Liver (tissue), 9 donors: Measurements from ENCODE around the gene CARHSP1. TPM values are rescaled to one million over a fixed set of nuclear protein-coding genes. Genes with fewer than 3 reads are reported as not detected.

Source experiments
- DNase-seq: peaks from one replicate; pipeline ENCODE4 v3.0.0-alpha.2; 2017; ENCODE audit warnings: low spot score
- H3K27ac ChIP-seq, 2 donors: one replicate each; pipeline ENCODE4 v1.7.0; 2013; ENCODE audit warnings: inconsistent platforms in 2 of 2, low read length in 2 of 2, control low read depth in 1 of 2, low read depth in 1 of 2, mild to moderate bottlenecking in 1 of 2
- H3K27me3 ChIP-seq, 4 donors: one replicate each; pipeline versions ENCODE4 v1.6.1 to v1.7.0; 2013; ENCODE audit warnings: low read length in 3 of 4, inconsistent platforms in 1 of 4, mild to moderate bottlenecking in 1 of 4, moderate library complexity in 1 of 4; ENCODE audit not compliant: control insufficient read depth in 4 of 4, insufficient read depth in 4 of 4
- H3K36me3 ChIP-seq, 4 donors: one replicate each; pipeline versions ENCODE4 v1.6.1 to v1.7.0; 2013; ENCODE audit warnings: low read length in 3 of 4, mild to moderate bottlenecking in 3 of 4, low read depth in 1 of 4, moderate library complexity in 1 of 4; ENCODE audit not compliant: control insufficient read depth in 4 of 4, insufficient read depth in 3 of 4
- H3K4me1 ChIP-seq, 4 donors: one replicate each; pipeline versions ENCODE4 v1.6.1 to v1.7.0; 2013; ENCODE audit warnings: low read length in 3 of 4, mild to moderate bottlenecking in 3 of 4, moderate library complexity in 1 of 4; ENCODE audit not compliant: control insufficient read depth in 4 of 4, insufficient read depth in 4 of 4
- H3K4me3 ChIP-seq, 3 donors: one replicate each; pipeline versions ENCODE4 v1.6.1 to v1.7.0; 2013; ENCODE audit warnings: low read length in 3 of 3, control low read depth in 1 of 3, low read depth in 1 of 3, mild to moderate bottlenecking in 1 of 3
- H3K9ac ChIP-seq, 2 donors: one replicate each; pipeline ENCODE4 v1.7.0; 2013; ENCODE audit warnings: low read length in 2 of 2, mild to moderate bottlenecking in 2 of 2, moderate library complexity in 2 of 2, control low read depth in 1 of 2, low read depth in 1 of 2
- H3K9me3 ChIP-seq, 4 donors: one replicate each; pipeline versions ENCODE4 v1.6.1 to v1.7.0; 2013; ENCODE audit warnings: low read length in 3 of 4; ENCODE audit not compliant: control insufficient read depth in 4 of 4
- ATF3 ChIP-seq: IDR thresholded peaks from 2 replicates; pipeline ENCODE4 v1.6.1; 2016; ENCODE audit warnings: antibody characterized with exemption
- EGR1 ChIP-seq, 2 donors: IDR thresholded peaks; 2 replicates each; pipeline ENCODE4 v1.6.1; 2016 to 2018; ENCODE audit warnings: antibody characterized with exemption in 2 of 2, low read depth in 2 of 2
- FOXA1 ChIP-seq: IDR thresholded peaks from 2 replicates; pipeline ENCODE4 v1.6.1; 2016; ENCODE audit warnings: antibody characterized with exemption
- FOXA2 ChIP-seq: IDR thresholded peaks from 2 replicates; pipeline ENCODE4 v1.6.1; 2016; ENCODE audit warnings: antibody characterized with exemption
- GABPA ChIP-seq, 2 donors: IDR thresholded peaks in 1 of 2; conservative IDR thresholded peaks in 1 of 2; 2 replicates each; pipeline ENCODE4 v1.6.1; 2016; ENCODE audit warnings: antibody characterized with exemption in 2 of 2, mild to moderate bottlenecking in 1 of 2, moderate library complexity in 1 of 2
- HNF4A ChIP-seq, 2 donors: conservative IDR thresholded peaks; 2 replicates each; pipeline ENCODE4 v1.6.1; 2016; ENCODE audit warnings: antibody characterized with exemption in 2 of 2, mild to moderate bottlenecking in 2 of 2
- HNF4G ChIP-seq: IDR thresholded peaks from 2 replicates; pipeline ENCODE4 v1.6.1; 2016; ENCODE audit warnings: antibody characterized with exemption
- JUND ChIP-seq, 2 donors: IDR thresholded peaks; 2 replicates each; pipeline ENCODE4 v1.6.1; 2016; ENCODE audit warnings: antibody characterized with exemption in 2 of 2
- MAX ChIP-seq: IDR thresholded peaks from 2 replicates; pipeline ENCODE4 v1.6.1; 2016; ENCODE audit warnings: antibody characterized with exemption
- NR2F2 ChIP-seq: IDR thresholded peaks from 2 replicates; pipeline ENCODE4 v1.6.1; 2016; ENCODE audit warnings: antibody characterized with exemption
- RAD21 ChIP-seq, 2 donors: IDR thresholded peaks; 2 replicates each; pipeline ENCODE4 v1.6.1; 2016; ENCODE audit warnings: antibody characterized with exemption in 2 of 2, mild to moderate bottlenecking in 2 of 2
- RXRA ChIP-seq, 2 donors: IDR thresholded peaks; 2 replicates each; pipeline ENCODE4 v1.6.1; 2017 to 2018; ENCODE audit warnings: antibody characterized with exemption in 2 of 2, mild to moderate bottlenecking in 1 of 2
- SP1 ChIP-seq: IDR thresholded peaks from 2 replicates; pipeline ENCODE4 v1.6.1; 2018; ENCODE audit warnings: antibody characterized with exemption, mild to moderate bottlenecking
- TAF1 ChIP-seq: conservative IDR thresholded peaks from 2 replicates; pipeline ENCODE4 v1.6.1; 2016; ENCODE audit warnings: antibody characterized with exemption, mild to moderate bottlenecking
- YY1 ChIP-seq: IDR thresholded peaks from 2 replicates; pipeline ENCODE4 v1.6.1; 2016; ENCODE audit warnings: antibody characterized with exemption, mild to moderate bottlenecking
- WGBS: extraction: QIAGEN DNeasy Blood & Tissue Kit; methylation state at CpG from one replicate; pipeline ENCODE4 v1.1.7; 2013; 5-methylcytosine and 5-hydroxymethylcytosine counted together
- polyA plus RNA-seq, 2 donors: library from polyadenylated mRNA; stranded (reverse) in 1 of 2; unstranded in 1 of 2; fragments of 200-250 nt in 1 of 2; fragments of >200 nt in 1 of 2; fragmentation: Nextera tagmentation in 1 of 2; extraction: Ambion mirVana in 1 of 2; gene quantifications; one replicate each; pipeline versions ENCODE4 v1.2.1 to v1.2.3, GENCODE V29; 2013 to 2015
- total RNA-seq, 2 donors: library from RNA; depleted of rRNA; stranded (reverse); fragments of >200 nt; gene quantifications; one replicate each; pipeline ENCODE4 v1.2.3, GENCODE V29; 2014
- TF ChIP-seq, protein P1 (sequence below): IDR thresholded peaks from 2 replicates; pipeline ENCODE4 v1.6.1; 2016; ENCODE audit warnings: antibody characterized with exemption
- TF ChIP-seq, protein P2 (sequence below): fragments of 150-350 bp; IDR thresholded peaks from 2 replicates; pipeline ENCODE4 v1.5.1; 2017; ENCODE audit warnings: improper control_type of control experiment, low read depth, low read length; ENCODE audit not compliant: missing input control
- donor health status: healthy.
- donor health status: healthy.
- donor health status: healthy.
- donor health status: healthy.
- donor health status: healthy.

The CARHSP1 gene
- total and polyA plus RNA-seq, 4 donors, result 81.2 to 162 (median 119) TPM

GRCh38 chr16:8899709-8900317, 31.0 kb upstream of the CARHSP1 start:
- H3K27ac ChIP-seq, result no peak overlapping the region
- peaks cover 15 to 86% (median 79%) of the 10 kb centered on the region in 4 donors for H3K36me3 ChIP-seq
- TF ChIP-seq FOXA1, result no peak
- no peak for TF ChIP-seq SP1
- TF ChIP-seq, protein P1, sequence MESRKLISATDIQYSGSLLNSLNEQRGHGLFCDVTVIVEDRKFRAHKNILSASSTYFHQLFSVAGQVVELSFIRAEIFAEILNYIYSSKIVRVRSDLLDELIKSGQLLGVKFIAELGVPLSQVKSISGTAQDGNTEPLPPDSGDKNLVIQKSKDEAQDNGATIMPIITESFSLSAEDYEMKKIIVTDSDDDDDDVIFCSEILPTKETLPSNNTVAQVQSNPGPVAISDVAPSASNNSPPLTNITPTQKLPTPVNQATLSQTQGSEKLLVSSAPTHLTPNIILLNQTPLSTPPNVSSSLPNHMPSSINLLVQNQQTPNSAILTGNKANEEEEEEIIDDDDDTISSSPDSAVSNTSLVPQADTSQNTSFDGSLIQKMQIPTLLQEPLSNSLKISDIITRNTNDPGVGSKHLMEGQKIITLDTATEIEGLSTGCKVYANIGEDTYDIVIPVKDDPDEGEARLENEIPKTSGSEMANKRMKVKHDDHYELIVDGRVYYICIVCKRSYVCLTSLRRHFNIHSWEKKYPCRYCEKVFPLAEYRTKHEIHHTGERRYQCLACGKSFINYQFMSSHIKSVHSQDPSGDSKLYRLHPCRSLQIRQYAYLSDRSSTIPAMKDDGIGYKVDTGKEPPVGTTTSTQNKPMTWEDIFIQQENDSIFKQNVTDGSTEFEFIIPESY, result no peak
- 89% methylated on average over 9 of the region's 9 CpGs for WGBS
- H3K27me3 ChIP-seq, result no peaks in the 10 kb centered on the region
- DNase-seq, result no peak
- no peaks in the 10 kb centered on the region for H3K9me3 ChIP-seq
- H3K9ac ChIP-seq, result no peak overlapping the region
- no peaks in the 10 kb centered on the region for H3K4me1 ChIP-seq
- no peak overlapping the region for H3K4me3 ChIP-seq

- WGBS, result 94% methylated on average over 3 of the region's 3 CpGs
- Histone ChIP-seq H3K9ac (no peak overlapping the region), H3K27me3 (no peaks in the 10 kb centered on the region), H3K4me3 (no peak overlapping the region), H3K36me3 (peaks cover 14 to 89% (median 82%) of the 10 kb centered on the region in 4 donors), H3K27ac (no peak overlapping the region), H3K9me3 (no peaks in the 10 kb centered on the region), H3K4me1 (no peaks in the 10 kb centered on the region)
- no peak for TF ChIP-seq GABPA (IDR thresholded peaks at IDR 0.05 in 1 of 2, conservative IDR thresholded peaks at IDR 0.05 in 1 of 2)
- no peak for TF ChIP-seq HNF4G
- no peak for TF ChIP-seq TAF1
- TF ChIP-seq HNF4A (conservative IDR thresholded peaks at IDR 0.05), result no peak
- no peak for DNase-seq
Measured at GRCh38 chr16:8898660-8899318, 30.0 kb upstream of the CARHSP1 start.

DNA sequence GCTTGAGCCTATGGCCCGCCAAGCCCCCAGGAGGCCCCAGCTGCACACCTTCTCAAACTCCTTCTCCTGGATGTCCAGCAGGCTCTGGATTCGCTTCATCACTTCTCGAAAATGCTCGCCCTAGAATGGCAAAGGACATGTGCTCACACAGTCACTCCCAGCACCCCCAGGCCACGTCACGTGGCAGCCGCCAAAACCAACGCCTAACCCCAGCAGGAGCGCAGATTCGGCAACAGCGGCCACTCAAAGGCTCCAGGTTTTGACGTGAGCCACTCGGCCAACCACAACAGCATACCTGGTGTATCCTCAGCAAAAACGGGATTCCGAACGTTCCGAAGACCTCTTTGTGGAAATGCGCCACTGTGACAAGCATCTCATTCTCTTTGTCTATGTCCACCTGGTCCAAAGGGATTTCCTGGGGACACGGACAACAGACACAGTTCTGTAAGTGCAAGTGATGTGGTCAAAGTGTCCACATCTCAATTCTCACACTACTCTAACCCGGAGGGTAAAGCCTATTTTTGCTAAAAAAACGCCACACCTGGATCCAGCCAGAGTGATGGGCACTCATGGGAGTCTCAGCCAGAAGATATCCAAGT, 26.0 kb upstream of the CARHSP1 start:
- no peak for DNase-seq
- no peaks in the 10 kb centered on the region for H3K4me1 ChIP-seq
- H3K36me3 ChIP-seq, result peaks cover 10 to 88% (median 69%) of the 10 kb centered on the region in 4 donors
- no peak overlapping the region for H3K4me3 ChIP-seq
- no peaks in the 10 kb centered on the region for H3K27me3 ChIP-seq
- H3K9ac ChIP-seq, result no peak overlapping the region
- no peak overlapping the region for H3K27ac ChIP-seq
- 96% methylated on average over 21 of the region's 21 CpGs for WGBS
- no peaks in the 10 kb centered on the region for H3K9me3 ChIP-seq
- TF ChIP-seq TAF1 (no peak), JUND (IDR thresholded peaks at IDR 0.05) (no peak), MAX (no peak), EGR1 (IDR thresholded peaks at IDR 0.05; ENCODE audit: low read depth in 2 of 2) (no peak), RXRA (IDR thresholded peaks at IDR 0.05) (no peak), NR2F2 (no peak), FOXA2 (no peak), GABPA (IDR thresholded peaks at IDR 0.05 in 1 of 2, conservative IDR thresholded peaks at IDR 0.05 in 1 of 2) (no peak), HNF4A (conservative IDR thresholded peaks at IDR 0.05) (no peak), HNF4G (no peak), SP1 (no peak), RAD21 (IDR thresholded peaks at IDR 0.05) (no peak), YY1 (no peak), ATF3 (no peak)
- TF ChIP-seq, protein P2, sequence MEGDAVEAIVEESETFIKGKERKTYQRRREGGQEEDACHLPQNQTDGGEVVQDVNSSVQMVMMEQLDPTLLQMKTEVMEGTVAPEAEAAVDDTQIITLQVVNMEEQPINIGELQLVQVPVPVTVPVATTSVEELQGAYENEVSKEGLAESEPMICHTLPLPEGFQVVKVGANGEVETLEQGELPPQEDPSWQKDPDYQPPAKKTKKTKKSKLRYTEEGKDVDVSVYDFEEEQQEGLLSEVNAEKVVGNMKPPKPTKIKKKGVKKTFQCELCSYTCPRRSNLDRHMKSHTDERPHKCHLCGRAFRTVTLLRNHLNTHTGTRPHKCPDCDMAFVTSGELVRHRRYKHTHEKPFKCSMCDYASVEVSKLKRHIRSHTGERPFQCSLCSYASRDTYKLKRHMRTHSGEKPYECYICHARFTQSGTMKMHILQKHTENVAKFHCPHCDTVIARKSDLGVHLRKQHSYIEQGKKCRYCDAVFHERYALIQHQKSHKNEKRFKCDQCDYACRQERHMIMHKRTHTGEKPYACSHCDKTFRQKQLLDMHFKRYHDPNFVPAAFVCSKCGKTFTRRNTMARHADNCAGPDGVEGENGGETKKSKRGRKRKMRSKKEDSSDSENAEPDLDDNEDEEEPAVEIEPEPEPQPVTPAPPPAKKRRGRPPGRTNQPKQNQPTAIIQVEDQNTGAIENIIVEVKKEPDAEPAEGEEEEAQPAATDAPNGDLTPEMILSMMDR, result no peak
- TF ChIP-seq, protein P1, result no peak
